Astrocyte (in vitro differentiated cells and primary cell): Measurements from ENCODE around the gene NUP214.

Source experiments
- CTCF ChIP-seq: IDR thresholded peaks from 2 replicates; pipeline ENCODE4 v1.5.1; 2011; ENCODE audit warnings: low read depth, mild to moderate bottlenecking, inconsistent platforms, low read length, moderate library complexity; ENCODE audit not compliant: insufficient read depth
- EZH2 ChIP-seq: IDR thresholded peaks from 2 replicates; pipeline ENCODE4 v1.6.1; 2012; ENCODE audit warnings: mild to moderate bottlenecking, low read length, inconsistent platforms; ENCODE audit not compliant: insufficient read depth

GRCh38 chr9:131125288-131126058, at the start of gene NUP214:
- TF ChIP-seq CTCF (no peak), EZH2 (no peak)
